GM18499 (cell line): ENCODE data around the gene FCHSD1.
A peak's percentile ranks its signal among the peaks of the same experiment; 100 is the strongest.

Experiments
- ATAC-seq: cut with Tn5 transposase; IDR thresholded peaks from one replicate; pipeline ENCODE4 v1.9.1; 2021; ENCODE audit warnings: moderate number of reproducible peaks; ENCODE audit not compliant: insufficient read depth, unreplicated experiment

FCHSD1 gene

GRCh38 chr5:141650851-141651727, at the start of gene FCHSD1:
FCHSD1 (minus strand) TSS chr5:141651418; CDS start chr5:141651368, 50 bp downstream.
- ATAC-seq, result peak; percentile 83

- ATAC-seq, result no peak
These were observed 46.4 kb upstream of the FCHSD1 start for GRCh38 chr5:141697586-141697985.

GRCh38 chr5:141696431-141696830, 45.2 kb upstream of the FCHSD1 start:
- no peak for ATAC-seq

- ATAC-seq, result no peak
These were observed 44.5 kb upstream of the FCHSD1 start for GRCh38 chr5:141695627-141696215.

- ATAC-seq, result no peak
These were observed 43.3 kb upstream of the FCHSD1 start for GRCh38 chr5:141694479-141694878.

GRCh38 chr5:141692919-141693725, 41.9 kb upstream of the FCHSD1 start:
- no peak for ATAC-seq

GRCh38 chr5:141692533-141692888, 41.3 kb upstream of the FCHSD1 start:
- ATAC-seq, result no peak

- no peak for ATAC-seq
These were observed 40.8 kb upstream of the FCHSD1 start for GRCh38 chr5:141691867-141692532.

- ATAC-seq, result no peak
These were observed 40.2 kb upstream of the FCHSD1 start for GRCh38 chr5:141691286-141691866.

GRCh38 chr5:141686648-141687416, 35.6 kb upstream of the FCHSD1 start:
- ATAC-seq, result no peak

- no peak for ATAC-seq
These were observed 34.4 kb upstream of the FCHSD1 start for GRCh38 chr5:141685591-141685990.

- ATAC-seq, result no peak
These were observed 32.5 kb upstream of the FCHSD1 start for GRCh38 chr5:141683596-141684141.

GRCh38 chr5:141681695-141682641, 30.8 kb upstream of the FCHSD1 start, which contains the start of gene ARAP3:
ARAP3 (minus strand) TSS chr5:141682230; CDS start chr5:141680486, 1,744 bp downstream.
- no peak for ATAC-seq

- ATAC-seq, result no peak
These were observed 30.1 kb upstream of the FCHSD1 start for GRCh38 chr5:141681295-141681694.

- ATAC-seq, result no peak
These were observed 29.6 kb upstream of the FCHSD1 start for GRCh38 chr5:141680751-141681201.

GRCh38 chr5:141680178-141680577, 29.0 kb upstream of the FCHSD1 start:
- ATAC-seq, result no peak

- no peak for ATAC-seq
These were observed 26.2 kb upstream of the FCHSD1 start for GRCh38 chr5:141677415-141677814.

GRCh38 chr5:141675672-141676071, 24.5 kb upstream of the FCHSD1 start:
- no peak for ATAC-seq
